Sigmoid colon (tissue), 7 donors: ENCODE results near the gene PTH1R. TPM values are rescaled to one million over a fixed set of nuclear protein-coding genes. Genes with fewer than 3 reads are reported as not detected.

Experiments
- DNase-seq: peaks from one replicate; pipeline ENCODE4 v3.0.0-alpha.2; 2019
- H3K27ac ChIP-seq, 4 donors: fragments of 200-600 bp; sonication (generic); one replicate each; pipeline ENCODE4 v1.5.1; 2016 to 2019; ENCODE audit warnings: mild to moderate bottlenecking in 1 of 4
- H3K27me3 ChIP-seq, 3 donors: fragments of 200-600 bp; sonication (generic); one replicate each; pipeline ENCODE4 v1.5.1; 2019; ENCODE audit warnings: mild to moderate bottlenecking in 1 of 3
- H3K36me3 ChIP-seq, 4 donors: fragments of 200-600 bp; sonication (generic); one replicate each; pipeline ENCODE4 v1.5.1; 2016 to 2019
- H3K4me1 ChIP-seq, 4 donors: fragments of 200-600 bp; sonication (generic); one replicate each; pipeline ENCODE4 v1.5.1; 2017 to 2019
- H3K4me3 ChIP-seq, 4 donors: fragments of 200-600 bp; sonication (generic); one replicate each; pipeline ENCODE4 v1.5.1; 2017 to 2019; ENCODE audit warnings: mild to moderate bottlenecking in 2 of 4, moderate library complexity in 1 of 4
- H3K9me3 ChIP-seq, 4 donors: fragments of 200-600 bp in 3 of 4; sonication (generic) in 3 of 4; one replicate each; pipeline versions ENCODE4 v1.5.1 to v1.6.1; 2013 to 2019
- EP300 ChIP-seq, 4 donors: sonication (generic); formaldehyde crosslinking; IDR thresholded peaks; one replicate each; pipeline ENCODE4 v1.6.1; 2017; ENCODE audit warnings: antibody characterized with exemption in 4 of 4
- POLR2A ChIP-seq, 2 donors: fragments of 450-650 bp; IDR thresholded peaks; one replicate each; pipeline ENCODE4 v1.6.1; 2016; ENCODE audit warnings: antibody characterized with exemption in 2 of 2, mild to moderate bottlenecking in 2 of 2, moderate library complexity in 2 of 2
- POLR2AphosphoS5 ChIP-seq, 4 donors: sonication (generic); formaldehyde crosslinking; IDR thresholded peaks; one replicate each; pipeline ENCODE4 v1.6.1; 2017; ENCODE audit warnings: antibody characterized with exemption in 4 of 4
- WGBS, 2 donors: extraction: QIAGEN DNeasy Blood & Tissue Kit; methylation state at CpG; one replicate each; pipeline ENCODE4 v1.1.7; 2013; 5-methylcytosine and 5-hydroxymethylcytosine counted together
- intact Hi-C: fragments of 100-400 bp; cut with DNase I; formaldehyde crosslinking; loops from one replicate; pipeline ENCODE4 v1.15.1; 2023
- polyA plus RNA-seq, 3 donors: library from polyadenylated mRNA; stranded (reverse); fragments of 200-250 nt; gene quantifications; one replicate each; pipeline ENCODE4 v1.2.3, GENCODE V29; 2013
- total RNA-seq, 4 donors: library from RNA; depleted of rRNA; stranded (reverse); fragments of >200 nt; gene quantifications; one replicate each; pipeline ENCODE4 v1.1.0, GENCODE V29; 2016
- TF ChIP-seq, protein P1 (sequence below), 4 experiments: fragments of 450-650 bp in 3 of 4; fragments of 200-600 bp in 1 of 4; IDR thresholded peaks; one replicate each; pipeline ENCODE4 v1.5.1; 2016 to 2019; ENCODE audit warnings: antibody characterized with exemption in 4 of 4, mild to moderate bottlenecking in 3 of 4, moderate library complexity in 2 of 4
- donor health status: healthy with polysubstance abuse.
- donor health status: Bipolar disorder and iron deficiency.
- donor health status: healthy.

PTH1R gene
- total and polyA plus RNA-seq, 7 donors, result 1.2 to 9.0 (median 4.6) TPM

DNA sequence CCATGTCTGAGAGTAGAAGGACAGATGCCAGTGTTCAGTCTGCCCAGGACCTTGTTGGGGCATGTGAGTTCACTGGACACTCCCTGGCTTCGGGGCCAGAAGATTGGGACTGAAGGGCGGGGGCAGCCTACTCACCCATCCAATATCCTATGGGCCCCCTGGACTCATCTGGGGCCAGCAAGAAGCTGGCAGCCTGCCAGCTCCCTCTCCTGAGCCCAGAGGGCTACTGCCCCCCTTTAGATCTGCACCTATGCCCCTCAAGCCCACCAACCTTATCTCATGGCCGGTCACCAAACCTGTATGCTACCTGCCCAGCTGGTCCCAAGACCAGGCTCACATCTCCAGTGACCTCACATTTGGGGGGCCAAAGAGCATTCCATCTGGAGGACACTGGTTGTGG, 8.1 kb downstream of the PTH1R start:
- intact Hi-C loops, result no loop called here
- H3K27ac ChIP-seq, result no peak overlapping the region
- H3K36me3 ChIP-seq, result no peaks in the 10 kb centered on the region
- 85 to 89% methylated on average over 3 of the region's 3 CpGs for WGBS, 2 donors
- H3K4me3 ChIP-seq, result no peak overlapping the region
- DNase-seq, result no peak
- peaks cover 0 to 38% (median 26%) of the 10 kb centered on the region in 4 donors for H3K4me1 ChIP-seq
- TF ChIP-seq POLR2AphosphoS5 (IDR thresholded peaks at IDR 0.05), result no peak
- no peak for TF ChIP-seq POLR2A (IDR thresholded peaks at IDR 0.05)
- TF ChIP-seq, protein P1, sequence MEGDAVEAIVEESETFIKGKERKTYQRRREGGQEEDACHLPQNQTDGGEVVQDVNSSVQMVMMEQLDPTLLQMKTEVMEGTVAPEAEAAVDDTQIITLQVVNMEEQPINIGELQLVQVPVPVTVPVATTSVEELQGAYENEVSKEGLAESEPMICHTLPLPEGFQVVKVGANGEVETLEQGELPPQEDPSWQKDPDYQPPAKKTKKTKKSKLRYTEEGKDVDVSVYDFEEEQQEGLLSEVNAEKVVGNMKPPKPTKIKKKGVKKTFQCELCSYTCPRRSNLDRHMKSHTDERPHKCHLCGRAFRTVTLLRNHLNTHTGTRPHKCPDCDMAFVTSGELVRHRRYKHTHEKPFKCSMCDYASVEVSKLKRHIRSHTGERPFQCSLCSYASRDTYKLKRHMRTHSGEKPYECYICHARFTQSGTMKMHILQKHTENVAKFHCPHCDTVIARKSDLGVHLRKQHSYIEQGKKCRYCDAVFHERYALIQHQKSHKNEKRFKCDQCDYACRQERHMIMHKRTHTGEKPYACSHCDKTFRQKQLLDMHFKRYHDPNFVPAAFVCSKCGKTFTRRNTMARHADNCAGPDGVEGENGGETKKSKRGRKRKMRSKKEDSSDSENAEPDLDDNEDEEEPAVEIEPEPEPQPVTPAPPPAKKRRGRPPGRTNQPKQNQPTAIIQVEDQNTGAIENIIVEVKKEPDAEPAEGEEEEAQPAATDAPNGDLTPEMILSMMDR (IDR thresholded peaks at IDR 0.05), result no peak
- TF ChIP-seq EP300 (IDR thresholded peaks at IDR 0.05), result no peak
- peaks cover 21 to 35% (median 21%) of the 10 kb centered on the region in 3 donors for H3K27me3 ChIP-seq
- no peaks in the 10 kb centered on the region for H3K9me3 ChIP-seq

DNA sequence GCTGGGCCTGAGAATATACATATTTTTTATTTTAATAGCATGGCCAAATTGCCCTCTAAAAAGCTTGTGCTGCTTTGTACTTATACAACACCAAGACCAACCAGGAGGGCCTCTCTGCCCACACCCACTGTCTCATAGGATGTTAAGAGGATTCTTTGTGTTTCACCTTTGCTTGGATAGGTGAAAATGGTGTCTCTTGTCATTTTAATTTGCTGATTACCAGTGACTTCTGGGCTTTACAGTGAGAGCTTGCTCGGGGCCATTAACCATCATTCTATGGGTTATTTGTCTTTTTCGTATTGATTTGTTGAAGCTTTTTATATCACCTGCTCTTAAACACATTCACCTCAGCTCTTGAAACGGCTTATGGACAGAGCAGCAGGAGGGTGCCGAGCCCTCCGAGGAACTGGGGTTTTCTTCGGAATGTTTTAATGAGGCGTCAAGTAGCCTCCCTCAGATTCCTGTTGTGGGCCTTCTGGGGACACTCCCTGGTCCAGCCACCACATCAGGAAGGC, 10.5 kb downstream of the PTH1R start:
- WGBS, 2 donors, result 75 to 84% methylated on average over 7 of the region's 7 CpGs
- Histone ChIP-seq H3K4me3 (no peak overlapping the region), H3K27me3 (peaks cover under 1 to 11% (median 3%) of the 10 kb centered on the region in 3 donors), H3K36me3 (no peaks in the 10 kb centered on the region), H3K4me1 (peaks cover 0 to 32% (median 20%) of the 10 kb centered on the region in 4 donors), H3K9me3 (no peaks in the 10 kb centered on the region), H3K27ac (no peak overlapping the region)
- no peak for DNase-seq
- intact Hi-C loops, result no loop called here
- TF ChIP-seq, protein P1 (IDR thresholded peaks at IDR 0.05), result no peak
- TF ChIP-seq POLR2A (IDR thresholded peaks at IDR 0.05) (no peak), POLR2AphosphoS5 (IDR thresholded peaks at IDR 0.05) (no peak), EP300 (IDR thresholded peaks at IDR 0.05) (no peak)

DNA sequence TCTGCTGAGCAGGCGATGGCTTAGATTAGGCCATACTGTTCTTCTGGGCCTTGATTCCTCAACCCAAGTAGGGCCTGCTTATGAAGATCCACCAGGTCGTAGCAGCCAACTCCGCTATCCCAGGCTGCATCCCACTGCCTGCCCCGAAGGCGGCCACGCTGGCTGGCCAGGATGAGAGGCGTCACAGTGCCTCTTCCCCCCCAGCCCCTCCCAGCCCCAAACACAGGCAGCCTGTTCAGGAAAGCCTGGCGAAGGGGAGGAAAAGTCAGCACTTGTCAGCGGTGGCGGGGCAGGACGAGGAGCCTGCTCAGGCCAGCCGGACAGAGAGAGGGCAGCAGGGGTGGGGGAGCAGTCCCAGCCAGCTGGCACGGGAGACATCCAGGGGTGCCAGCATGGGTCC, 11.2 kb downstream of the PTH1R start:
- Histone ChIP-seq H3K27ac (no peak overlapping the region), H3K27me3 (peaks cover 0 to 4% (median 0%) of the 10 kb centered on the region in 3 donors), H3K4me3 (no peak overlapping the region), H3K4me1 (peaks cover 0 to 32% (median 19%) of the 10 kb centered on the region in 4 donors), H3K36me3 (no peaks in the 10 kb centered on the region), H3K9me3 (no peaks in the 10 kb centered on the region)
- no peak for TF ChIP-seq POLR2AphosphoS5 (IDR thresholded peaks at IDR 0.05)
- TF ChIP-seq POLR2A (IDR thresholded peaks at IDR 0.05), result no peak
- TF ChIP-seq, protein P1 (IDR thresholded peaks at IDR 0.05), result no peak
- TF ChIP-seq EP300 (IDR thresholded peaks at IDR 0.05), result no peak
- intact Hi-C loops, result no loop called here
- WGBS, 2 donors, result 87 to 89% methylated on average over 13 of the region's 13 CpGs
- no peak for DNase-seq

DNA sequence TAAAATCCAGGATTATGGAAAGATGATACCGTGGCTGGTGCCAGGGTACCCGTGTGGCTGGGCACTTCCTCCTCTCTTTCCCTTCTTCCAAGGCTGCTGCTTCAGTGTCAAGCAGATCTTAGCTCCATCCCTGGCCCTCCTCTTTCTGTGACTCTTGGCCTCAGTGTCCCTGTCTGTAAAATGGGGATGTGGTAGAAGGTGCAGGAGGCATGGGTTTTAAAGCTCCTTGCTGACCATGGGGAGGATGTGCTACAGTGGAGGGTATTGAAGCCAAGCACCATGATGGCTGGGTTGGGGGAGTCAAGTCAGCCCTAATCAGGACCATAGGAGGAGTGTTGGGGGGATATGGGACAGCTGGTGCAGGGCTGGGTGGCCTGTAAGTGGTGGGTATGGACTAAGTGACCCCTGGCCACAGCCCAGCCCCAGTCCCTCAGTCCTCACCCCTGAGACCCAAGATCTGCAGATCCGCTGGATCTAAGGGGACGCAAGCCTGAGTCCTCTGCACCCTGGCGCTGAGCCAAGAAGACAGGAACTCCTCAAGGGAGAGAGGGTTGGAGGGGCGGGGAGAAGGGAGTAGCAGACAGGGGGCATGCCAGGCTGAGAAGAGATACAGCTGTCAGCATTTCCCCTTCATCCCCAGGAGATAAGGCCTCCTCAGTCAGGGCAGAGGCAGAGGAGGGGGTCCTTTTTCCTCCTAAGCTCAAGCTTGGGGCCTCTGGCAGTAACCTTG, 12.0 kb downstream of the PTH1R start:
- Histone ChIP-seq H3K36me3 (no peaks in the 10 kb centered on the region), H3K4me3 (no peak overlapping the region), H3K4me1 (peaks cover 0 to 27% (median 19%) of the 10 kb centered on the region in 4 donors), H3K27me3 (no peaks in the 10 kb centered on the region), H3K27ac (no peak overlapping the region), H3K9me3 (no peaks in the 10 kb centered on the region)
- intact Hi-C loops, result loop anchor here (5.0 kb wide), 1 partner anchor 42 kb away; no protein-coding TSS in a partner anchor
- TF ChIP-seq POLR2A (IDR thresholded peaks at IDR 0.05) (no peak), EP300 (IDR thresholded peaks at IDR 0.05) (no peak), POLR2AphosphoS5 (IDR thresholded peaks at IDR 0.05) (no peak)
- TF ChIP-seq, protein P1 (IDR thresholded peaks at IDR 0.05), result no peak
- 49 to 53% methylated on average over 6 of the region's 6 CpGs for WGBS, 2 donors
- DNase-seq, result no peak
